ENCODE data around the gene KCNJ8.
"Not testable (repeated sequence)": the region's sequence is repeated elsewhere in the genome, so short reads cannot be mapped to it uniquely, and the experiment has no call there.

The KCNJ8 gene

GRCh38 chr12:21815306-21816062 is 41.0 kb upstream of the KCNJ8 start:
- H2BK5ac ChIP-seq (ENCODE audit: low read length): no peak overlapping the region
- no peaks in the 10 kb centered on the region for H3K79me2 ChIP-seq (ENCODE audit: control insufficient read depth, insufficient read depth, low read length)
- H3K56ac ChIP-seq (ENCODE audit: low read length): no peak overlapping the region
- no peak overlapping the region for H4K8ac ChIP-seq (ENCODE audit: low read depth, low read length)
- no peak overlapping the region for H4K5ac ChIP-seq (ENCODE audit: low read length)
- H3K18ac ChIP-seq (ENCODE audit: low read length): no peak overlapping the region
- DNase-seq: no peak
- WGBS (ENCODE audit: extremely low coverage, insufficient coverage, low lambda C conversion rate): no CpG with 5 or more reads among the region's 1 CpG
- H3K4me2 ChIP-seq (ENCODE audit: low read length): no peak overlapping the region
- H3K4me3 ChIP-seq (ENCODE audit: low read length): no peak overlapping the region
- no peak overlapping the region for H2AK5ac ChIP-seq (ENCODE audit: low read length)
- no peak overlapping the region for H3K27ac ChIP-seq (ENCODE audit: low read depth, low read length)
- H3K36me3 ChIP-seq (ENCODE audit: control insufficient read depth, insufficient read depth, low read length): no peaks in the 10 kb centered on the region
- no peak overlapping the region for H3K23ac ChIP-seq (ENCODE audit: low read length)
- no peaks in the 10 kb centered on the region for H3K4me1 ChIP-seq (ENCODE audit: control insufficient read depth, low read depth, low read length)
- no peak overlapping the region for H2BK15ac ChIP-seq (replicated peaks; ENCODE audit: low read depth)
- H3K4ac ChIP-seq (ENCODE audit: low read depth, low read length): no peak overlapping the region
- no peak overlapping the region for H3K9ac ChIP-seq (ENCODE audit: low read length)
- H3K79me1 ChIP-seq (ENCODE audit: low read length): no peaks in the 10 kb centered on the region
- H3K27me3 ChIP-seq (ENCODE audit: insufficient read depth, low read length, poor library complexity): no peaks in the 10 kb centered on the region
- H2BK120ac ChIP-seq (ENCODE audit: low read depth, low read length): no peak overlapping the region

- H3K4me1 ChIP-seq (ENCODE audit: control insufficient read depth, low read depth, low read length): no peaks in the 10 kb centered on the region
- no peak overlapping the region for H2AK5ac ChIP-seq (ENCODE audit: low read length)
- no peak overlapping the region for H3K27ac ChIP-seq (ENCODE audit: low read depth, low read length)
- H3K4me2 ChIP-seq (ENCODE audit: low read length): no peak overlapping the region
- H2BK120ac ChIP-seq (ENCODE audit: low read depth, low read length): no peak overlapping the region
- H3K36me3 ChIP-seq (ENCODE audit: control insufficient read depth, insufficient read depth, low read length): no peaks in the 10 kb centered on the region
- no CpG with 5 or more reads among the region's 3 CpGs for WGBS (ENCODE audit: extremely low coverage, insufficient coverage, low lambda C conversion rate)
- H3K4me3 ChIP-seq (ENCODE audit: low read length): no peak overlapping the region
- H4K8ac ChIP-seq (ENCODE audit: low read depth, low read length): no peak overlapping the region
- no peaks in the 10 kb centered on the region for H3K79me1 ChIP-seq (ENCODE audit: low read length)
- no peak overlapping the region for H3K4ac ChIP-seq (ENCODE audit: low read depth, low read length)
- no peak overlapping the region for H2BK15ac ChIP-seq (replicated peaks; ENCODE audit: low read depth)
- H3K56ac ChIP-seq (ENCODE audit: low read length): no peak overlapping the region
- no peaks in the 10 kb centered on the region for H3K27me3 ChIP-seq (ENCODE audit: insufficient read depth, low read length, poor library complexity)
- no peaks in the 10 kb centered on the region for H3K79me2 ChIP-seq (ENCODE audit: control insufficient read depth, insufficient read depth, low read length)
- no peak overlapping the region for H3K18ac ChIP-seq (ENCODE audit: low read length)
- H2BK5ac ChIP-seq (ENCODE audit: low read length): no peak overlapping the region
- H4K5ac ChIP-seq (ENCODE audit: low read length): no peak overlapping the region
- no peak overlapping the region for H3K23ac ChIP-seq (ENCODE audit: low read length)
- H3K9ac ChIP-seq (ENCODE audit: low read length): no peak overlapping the region
- no peak for DNase-seq
Measured at GRCh38 chr12:21814814-21815213, 40.3 kb upstream of the KCNJ8 start.

- Histone ChIP-seq H3K36me3 (ENCODE audit: control insufficient read depth, insufficient read depth, low read length) (no peaks in the 10 kb centered on the region), H2BK120ac (ENCODE audit: low read depth, low read length) (no peak overlapping the region), H3K79me1 (ENCODE audit: low read length) (no peaks in the 10 kb centered on the region), H3K27ac (ENCODE audit: low read depth, low read length) (no peak overlapping the region), H3K23ac (ENCODE audit: low read length) (no peak overlapping the region), H3K27me3 (ENCODE audit: insufficient read depth, low read length, poor library complexity) (no peaks in the 10 kb centered on the region), H3K9ac (ENCODE audit: low read length) (no peak overlapping the region), H3K4ac (ENCODE audit: low read depth, low read length) (no peak overlapping the region), H3K4me1 (ENCODE audit: control insufficient read depth, low read depth, low read length) (no peaks in the 10 kb centered on the region), H2BK15ac (replicated peaks; ENCODE audit: low read depth) (no peak overlapping the region), H2BK5ac (ENCODE audit: low read length) (no peak overlapping the region), H3K56ac (ENCODE audit: low read length) (no peak overlapping the region), H4K5ac (ENCODE audit: low read length) (no peak overlapping the region), H3K4me2 (ENCODE audit: low read length) (no peak overlapping the region), H3K79me2 (ENCODE audit: control insufficient read depth, insufficient read depth, low read length) (no peaks in the 10 kb centered on the region), H3K18ac (ENCODE audit: low read length) (no peak overlapping the region), H2AK5ac (ENCODE audit: low read length) (no peak overlapping the region), H3K4me3 (ENCODE audit: low read length) (no peak overlapping the region), H4K8ac (ENCODE audit: low read depth, low read length) (no peak overlapping the region)
- DNase-seq: no peak
- WGBS (ENCODE audit: extremely low coverage, insufficient coverage, low lambda C conversion rate): no CpG with 5 or more reads among the region's 2 CpGs
Measured at GRCh38 chr12:21814327-21814726, 39.8 kb upstream of the KCNJ8 start.

GRCh38 chr12:21813751-21814150 is 39.2 kb upstream of the KCNJ8 start:
- no peaks in the 10 kb centered on the region for H3K27me3 ChIP-seq (ENCODE audit: insufficient read depth, low read length, poor library complexity)
- H3K4me1 ChIP-seq (ENCODE audit: control insufficient read depth, low read depth, low read length): no peaks in the 10 kb centered on the region
- no peak overlapping the region for H4K8ac ChIP-seq (ENCODE audit: low read depth, low read length)
- H3K79me1 ChIP-seq (ENCODE audit: low read length): no peaks in the 10 kb centered on the region
- H3K4me3 ChIP-seq (ENCODE audit: low read length): no peak overlapping the region
- H3K36me3 ChIP-seq (ENCODE audit: control insufficient read depth, insufficient read depth, low read length): no peaks in the 10 kb centered on the region
- H2AK5ac ChIP-seq (ENCODE audit: low read length): no peak overlapping the region
- H3K18ac ChIP-seq (ENCODE audit: low read length): no peak overlapping the region
- H2BK120ac ChIP-seq (ENCODE audit: low read depth, low read length): no peak overlapping the region
- no CpG with 5 or more reads among the region's 3 CpGs for WGBS (ENCODE audit: extremely low coverage, insufficient coverage, low lambda C conversion rate)
- no peak for DNase-seq
- H4K5ac ChIP-seq (ENCODE audit: low read length): no peak overlapping the region
- no peak overlapping the region for H2BK5ac ChIP-seq (ENCODE audit: low read length)
- no peak overlapping the region for H3K4ac ChIP-seq (ENCODE audit: low read depth, low read length)
- H3K56ac ChIP-seq (ENCODE audit: low read length): no peak overlapping the region
- H3K9ac ChIP-seq (ENCODE audit: low read length): no peak overlapping the region
- H3K23ac ChIP-seq (ENCODE audit: low read length): no peak overlapping the region
- no peak overlapping the region for H3K4me2 ChIP-seq (ENCODE audit: low read length)
- no peaks in the 10 kb centered on the region for H3K79me2 ChIP-seq (ENCODE audit: control insufficient read depth, insufficient read depth, low read length)
- H2BK15ac ChIP-seq (replicated peaks; ENCODE audit: low read depth): no peak overlapping the region
- no peak overlapping the region for H3K27ac ChIP-seq (ENCODE audit: low read depth, low read length)

- H3K23ac ChIP-seq (ENCODE audit: low read length): no peak overlapping the region
- H3K4ac ChIP-seq (ENCODE audit: low read depth, low read length): no peak overlapping the region
- H3K56ac ChIP-seq (ENCODE audit: low read length): no peak overlapping the region
- H3K4me2 ChIP-seq (ENCODE audit: low read length): no peak overlapping the region
- H3K27me3 ChIP-seq (ENCODE audit: insufficient read depth, low read length, poor library complexity): no peaks in the 10 kb centered on the region
- no peak overlapping the region for H2BK5ac ChIP-seq (ENCODE audit: low read length)
- H3K79me1 ChIP-seq (ENCODE audit: low read length): no peaks in the 10 kb centered on the region
- no peaks in the 10 kb centered on the region for H3K4me1 ChIP-seq (ENCODE audit: control insufficient read depth, low read depth, low read length)
- H3K36me3 ChIP-seq (ENCODE audit: control insufficient read depth, insufficient read depth, low read length): no peaks in the 10 kb centered on the region
- H3K79me2 ChIP-seq (ENCODE audit: control insufficient read depth, insufficient read depth, low read length): no peaks in the 10 kb centered on the region
- H4K8ac ChIP-seq (ENCODE audit: low read depth, low read length): no peak overlapping the region
- no peak overlapping the region for H4K5ac ChIP-seq (ENCODE audit: low read length)
- no peak overlapping the region for H2BK15ac ChIP-seq (replicated peaks; ENCODE audit: low read depth)
- no peak overlapping the region for H2BK120ac ChIP-seq (ENCODE audit: low read depth, low read length)
- H3K18ac ChIP-seq (ENCODE audit: low read length): no peak overlapping the region
- no peak for DNase-seq
- no peak overlapping the region for H3K27ac ChIP-seq (ENCODE audit: low read depth, low read length)
- no peak overlapping the region for H2AK5ac ChIP-seq (ENCODE audit: low read length)
- no peak overlapping the region for H3K9ac ChIP-seq (ENCODE audit: low read length)
- H3K4me3 ChIP-seq (ENCODE audit: low read length): no peak overlapping the region
Measured at GRCh38 chr12:21813125-21813524, 38.6 kb upstream of the KCNJ8 start.

- not testable (repeated sequence) for H3K4me1 ChIP-seq (ENCODE audit: control insufficient read depth, low read depth, low read length); H3K4me2 ChIP-seq (ENCODE audit: low read length); H3K79me1 ChIP-seq (ENCODE audit: low read length); H3K4me3 ChIP-seq (ENCODE audit: low read length); DNase-seq; H2BK120ac ChIP-seq (ENCODE audit: low read depth, low read length); H3K56ac ChIP-seq (ENCODE audit: low read length); H2BK15ac ChIP-seq (replicated peaks; ENCODE audit: low read depth); H3K27ac ChIP-seq (ENCODE audit: low read depth, low read length); H3K4ac ChIP-seq (ENCODE audit: low read depth, low read length); H3K79me2 ChIP-seq (ENCODE audit: control insufficient read depth, insufficient read depth, low read length); H3K9ac ChIP-seq (ENCODE audit: low read length); H3K18ac ChIP-seq (ENCODE audit: low read length); H4K8ac ChIP-seq (ENCODE audit: low read depth, low read length); H2BK5ac ChIP-seq (ENCODE audit: low read length); H4K5ac ChIP-seq (ENCODE audit: low read length); H3K36me3 ChIP-seq (ENCODE audit: control insufficient read depth, insufficient read depth, low read length); H2AK5ac ChIP-seq (ENCODE audit: low read length); H3K27me3 ChIP-seq (ENCODE audit: insufficient read depth, low read length, poor library complexity); H3K23ac ChIP-seq (ENCODE audit: low read length)
- no CpG with 5 or more reads among the region's 2 CpGs for WGBS (ENCODE audit: extremely low coverage, insufficient coverage, low lambda C conversion rate)
Measured at GRCh38 chr12:21812340-21812739, 37.8 kb upstream of the KCNJ8 start.

All from mesendoderm (in vitro differentiated cells).